Fibroblast of mammary gland (primary cell): ENCODE data around the gene PAFAH1B2.

Experiments
- DNase-seq: peaks from one replicate; pipeline ENCODE4 v3.0.0-alpha.2; 2010; ENCODE audit warnings: low read depth
- H3K4me3 ChIP-seq: 2 replicates; pipeline ENCODE4 v1.5.1; 2011; ENCODE audit warnings: low read depth, mild to moderate bottlenecking, low read length, moderate library complexity; ENCODE audit not compliant: control insufficient read depth
- TF ChIP-seq, protein P1 (sequence below): conservative IDR thresholded peaks from 2 replicates; pipeline ENCODE4 v1.5.1; 2011; ENCODE audit warnings: low read depth, low read length, inconsistent platforms; ENCODE audit not compliant: control insufficient read depth, insufficient read depth

Gene PAFAH1B2

DNA sequence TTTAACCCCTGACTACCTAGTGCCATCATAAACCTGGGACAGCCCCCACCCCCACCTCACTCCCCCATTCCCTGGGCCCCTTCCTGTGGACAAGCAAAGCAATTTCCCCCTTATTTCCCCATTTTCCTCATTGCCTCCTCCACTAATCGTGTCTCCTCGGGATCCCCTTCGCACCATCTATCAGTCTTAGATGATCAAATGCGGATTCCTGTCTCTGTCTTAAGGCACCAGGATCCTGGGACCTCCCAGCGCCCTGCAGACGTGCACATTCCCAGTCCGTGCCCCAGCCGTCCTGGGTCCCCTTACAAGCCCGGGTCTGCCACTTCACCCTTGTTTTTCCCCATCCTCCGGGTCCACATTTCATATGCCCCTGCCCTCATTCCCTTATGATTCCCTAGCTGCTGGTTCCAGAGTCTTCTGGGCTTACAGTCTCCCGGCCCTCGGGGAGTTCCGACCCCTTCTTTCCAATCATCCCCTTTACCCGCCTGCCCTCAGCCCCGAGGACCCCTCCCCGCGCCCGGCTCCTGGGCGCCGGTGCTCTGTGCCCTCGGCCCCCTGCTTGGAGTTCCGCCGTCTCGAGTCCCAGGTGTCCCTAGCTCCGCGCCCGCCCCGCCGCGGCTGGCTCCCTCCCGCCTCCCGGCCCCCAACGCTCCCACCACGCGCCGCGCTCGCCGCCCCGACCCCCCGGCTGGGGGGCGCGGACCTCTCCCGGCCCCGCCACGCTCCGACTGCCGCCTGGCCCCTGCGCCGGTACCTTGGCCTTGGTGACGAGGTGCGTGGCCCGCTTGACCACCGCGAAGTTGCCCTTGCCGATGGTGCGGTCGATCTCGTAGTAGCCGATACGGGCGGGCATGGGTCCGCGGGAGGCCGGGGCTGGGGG lies 46.5 kb upstream of the PAFAH1B2 start:
- no peak for DNase-seq
- TF ChIP-seq, protein P1, sequence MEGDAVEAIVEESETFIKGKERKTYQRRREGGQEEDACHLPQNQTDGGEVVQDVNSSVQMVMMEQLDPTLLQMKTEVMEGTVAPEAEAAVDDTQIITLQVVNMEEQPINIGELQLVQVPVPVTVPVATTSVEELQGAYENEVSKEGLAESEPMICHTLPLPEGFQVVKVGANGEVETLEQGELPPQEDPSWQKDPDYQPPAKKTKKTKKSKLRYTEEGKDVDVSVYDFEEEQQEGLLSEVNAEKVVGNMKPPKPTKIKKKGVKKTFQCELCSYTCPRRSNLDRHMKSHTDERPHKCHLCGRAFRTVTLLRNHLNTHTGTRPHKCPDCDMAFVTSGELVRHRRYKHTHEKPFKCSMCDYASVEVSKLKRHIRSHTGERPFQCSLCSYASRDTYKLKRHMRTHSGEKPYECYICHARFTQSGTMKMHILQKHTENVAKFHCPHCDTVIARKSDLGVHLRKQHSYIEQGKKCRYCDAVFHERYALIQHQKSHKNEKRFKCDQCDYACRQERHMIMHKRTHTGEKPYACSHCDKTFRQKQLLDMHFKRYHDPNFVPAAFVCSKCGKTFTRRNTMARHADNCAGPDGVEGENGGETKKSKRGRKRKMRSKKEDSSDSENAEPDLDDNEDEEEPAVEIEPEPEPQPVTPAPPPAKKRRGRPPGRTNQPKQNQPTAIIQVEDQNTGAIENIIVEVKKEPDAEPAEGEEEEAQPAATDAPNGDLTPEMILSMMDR = no peak
- H3K4me3 ChIP-seq = peak overlapping the region; percentile 86

DNA sequence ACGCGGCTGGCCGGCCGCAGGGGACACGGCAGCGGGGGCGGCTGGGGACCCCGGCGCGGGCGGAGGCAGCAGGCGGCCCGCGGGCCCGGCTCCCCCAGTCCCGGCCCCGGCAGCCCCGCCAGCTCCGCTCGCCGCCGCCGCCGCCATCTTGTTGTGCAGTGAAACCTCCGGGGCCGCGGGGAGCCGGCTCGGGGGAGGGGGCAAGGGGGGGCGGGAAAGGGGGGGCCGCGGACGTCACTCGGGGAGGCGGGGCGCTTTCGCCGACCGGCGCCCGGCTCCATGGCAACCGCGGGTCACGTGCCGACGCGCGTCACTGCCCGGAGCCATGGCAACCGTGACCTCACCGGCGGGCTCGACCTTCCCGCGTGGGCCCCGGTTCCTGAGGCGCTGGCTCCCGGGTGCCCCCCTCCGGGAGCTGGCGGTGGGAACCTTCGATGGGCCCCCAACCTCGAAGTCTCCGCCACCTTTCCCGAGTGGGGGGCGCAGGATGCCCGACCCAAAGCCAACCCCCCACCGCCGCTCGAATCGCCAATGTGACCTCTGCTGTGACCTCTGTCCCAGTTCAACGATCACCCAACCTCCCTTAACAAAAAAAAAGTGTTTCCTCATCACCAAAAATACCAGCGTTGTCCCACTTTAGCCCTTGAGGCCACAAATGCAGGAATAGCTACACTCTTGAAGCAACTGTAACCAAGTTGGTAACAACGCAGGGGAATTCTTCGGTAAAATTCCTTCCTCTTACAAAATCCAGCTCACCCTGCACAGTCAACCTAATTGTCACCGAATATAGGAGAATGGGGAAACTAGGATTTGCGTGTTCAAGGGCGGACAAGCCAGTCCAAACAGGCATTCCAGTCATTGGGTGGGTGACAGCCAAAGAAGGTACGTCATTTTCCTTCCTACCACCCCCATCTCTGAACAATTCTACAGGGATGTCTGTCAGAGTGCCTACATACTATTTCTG lies 45.5 kb upstream of the PAFAH1B2 start, which contains the start of gene SIK3:
Gene SIK3, minus strand, starts transcription at position 160 of the 964 bp plus-strand sequence. Its CDS starts 13 bp downstream, at position 147.
- TF ChIP-seq, protein P1 = peak; percentile 38

DNA sequence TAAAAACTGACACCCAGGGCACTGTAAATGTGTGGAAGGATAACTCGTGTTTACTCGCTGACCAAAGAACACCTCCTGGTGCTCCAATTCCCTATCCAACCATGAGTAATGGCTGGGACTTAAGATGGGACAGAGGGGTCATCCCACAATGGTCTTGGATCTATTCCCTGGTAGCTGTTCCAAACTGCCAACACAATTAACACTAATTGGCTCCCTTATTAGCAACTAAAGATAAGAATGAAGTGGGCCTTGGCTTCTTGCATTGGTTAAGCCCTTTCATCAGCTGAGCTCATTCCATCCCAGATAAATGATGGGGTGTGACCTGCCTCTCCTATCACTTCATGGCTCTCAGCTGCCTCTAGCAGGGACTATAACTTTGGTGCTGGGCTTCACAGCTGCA lies 44.4 kb upstream of the PAFAH1B2 start:
- TF ChIP-seq, protein P1 = no peak
- no peak for DNase-seq
- no peak overlapping the region for H3K4me3 ChIP-seq

More for the DNA sequence above, 45.5 kb upstream of the PAFAH1B2 start, which contains the start of gene SIK3:
- DNase-seq = peak; percentile 90
- peak within 1 kb of the TSS; percentile 86 for H3K4me3 ChIP-seq

DNA sequence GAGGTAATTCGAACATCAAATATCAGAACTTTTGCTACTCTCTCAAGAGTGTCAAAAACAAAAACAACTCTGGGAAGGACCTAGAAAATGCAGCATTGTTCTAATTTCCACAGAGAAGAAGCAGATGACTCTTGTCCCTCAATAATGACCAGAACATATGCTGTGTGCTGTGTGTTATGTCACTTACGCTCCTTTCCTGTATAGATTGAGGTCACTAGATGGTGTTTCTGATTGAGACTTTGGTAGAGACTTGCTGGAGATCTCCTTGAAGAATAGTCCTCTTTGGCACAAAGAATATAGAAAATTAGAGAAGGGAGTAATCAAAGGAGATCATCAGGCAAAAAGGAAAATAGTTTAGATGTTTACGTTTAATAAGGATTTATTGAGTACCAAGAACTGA lies 43.5 kb upstream of the PAFAH1B2 start:
- DNase-seq = no peak
- TF ChIP-seq, protein P1 = no peak
- no peak overlapping the region for H3K4me3 ChIP-seq

DNA sequence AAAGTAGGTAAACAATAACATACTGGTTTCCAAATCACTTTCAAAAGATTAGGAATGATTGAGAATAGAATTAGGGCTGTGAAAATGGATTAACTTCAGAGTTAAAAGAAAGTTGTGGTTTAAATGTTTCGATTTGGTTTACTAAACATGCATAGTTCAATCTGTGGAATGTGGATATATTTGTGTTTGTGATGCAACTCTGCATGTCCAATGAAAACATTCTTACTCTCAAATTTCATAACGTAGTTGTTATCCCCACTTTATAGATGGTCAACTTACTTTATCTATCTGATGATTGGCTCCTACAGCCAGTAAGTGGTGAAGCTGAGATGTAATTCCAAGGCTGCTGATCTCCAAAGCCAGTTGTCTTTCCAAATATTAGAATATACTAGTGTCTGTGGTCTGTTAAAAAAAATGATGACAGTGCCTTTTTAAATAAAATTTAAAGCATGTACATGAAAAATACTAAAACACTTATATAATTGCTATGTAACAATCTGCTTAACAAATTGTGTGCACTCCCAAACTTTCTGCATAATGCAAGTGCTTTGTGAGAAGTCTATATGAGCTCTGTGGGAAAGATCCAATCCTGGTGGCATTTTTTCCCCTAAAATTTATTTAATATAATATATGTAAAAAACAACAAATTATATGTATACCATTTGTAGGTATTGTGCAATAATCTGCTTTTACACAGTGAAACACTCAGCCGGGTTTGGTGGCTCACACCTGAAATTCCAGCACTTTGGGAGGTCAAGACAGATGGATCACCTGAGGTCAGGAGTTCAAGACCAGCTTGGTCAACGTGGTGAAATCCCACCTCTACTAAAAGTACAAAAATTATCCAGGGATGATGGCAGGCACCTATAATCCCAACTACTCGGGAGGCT lies 36.1 kb upstream of the PAFAH1B2 start:
- H3K4me3 ChIP-seq = no peak overlapping the region
- DNase-seq = peak; percentile 27
- TF ChIP-seq, protein P1 = no peak
